ENCODE measurements around the gene TMEM120A.
A peak's percentile ranks its signal among the peaks of the same experiment; 100 is the strongest.

TMEM120A gene

DNA sequence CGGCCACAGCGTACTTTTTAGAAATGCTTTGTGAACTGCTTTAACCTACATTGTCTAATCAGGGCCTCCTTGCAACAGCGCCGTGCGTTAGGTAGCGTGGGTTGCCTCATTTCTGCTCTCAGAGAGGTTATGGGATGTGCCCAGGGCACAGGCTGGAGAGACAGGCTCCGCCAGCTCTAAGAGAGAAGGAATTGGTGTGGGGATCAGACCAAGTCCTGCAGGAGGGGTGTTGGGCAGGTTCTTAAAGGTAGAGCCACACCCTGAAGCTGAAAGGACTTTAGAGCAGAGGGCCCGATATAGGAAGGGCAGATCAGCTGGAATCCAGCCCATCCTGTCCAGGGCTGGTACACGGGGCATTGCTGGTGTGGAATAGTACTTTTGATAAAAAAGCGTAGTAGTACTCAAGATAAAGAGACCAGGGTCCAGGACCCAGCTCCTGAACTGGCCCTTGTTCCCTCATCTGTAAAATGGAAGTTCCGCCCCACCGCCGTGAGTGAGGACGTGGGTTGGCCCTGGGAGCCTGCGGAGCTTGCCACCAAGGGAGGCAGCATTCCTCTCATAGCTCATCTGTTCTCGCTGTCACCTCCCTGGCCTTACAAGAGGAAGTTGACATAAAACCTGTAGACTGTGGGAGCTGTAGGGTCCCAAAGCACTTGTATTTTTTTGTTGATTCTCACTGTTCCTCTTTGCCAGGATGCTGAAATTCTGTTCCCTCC lies 37.2 kb downstream of the TMEM120A start:
- no peak for DNase-seq (ENCODE audit: low spot score)

DNA sequence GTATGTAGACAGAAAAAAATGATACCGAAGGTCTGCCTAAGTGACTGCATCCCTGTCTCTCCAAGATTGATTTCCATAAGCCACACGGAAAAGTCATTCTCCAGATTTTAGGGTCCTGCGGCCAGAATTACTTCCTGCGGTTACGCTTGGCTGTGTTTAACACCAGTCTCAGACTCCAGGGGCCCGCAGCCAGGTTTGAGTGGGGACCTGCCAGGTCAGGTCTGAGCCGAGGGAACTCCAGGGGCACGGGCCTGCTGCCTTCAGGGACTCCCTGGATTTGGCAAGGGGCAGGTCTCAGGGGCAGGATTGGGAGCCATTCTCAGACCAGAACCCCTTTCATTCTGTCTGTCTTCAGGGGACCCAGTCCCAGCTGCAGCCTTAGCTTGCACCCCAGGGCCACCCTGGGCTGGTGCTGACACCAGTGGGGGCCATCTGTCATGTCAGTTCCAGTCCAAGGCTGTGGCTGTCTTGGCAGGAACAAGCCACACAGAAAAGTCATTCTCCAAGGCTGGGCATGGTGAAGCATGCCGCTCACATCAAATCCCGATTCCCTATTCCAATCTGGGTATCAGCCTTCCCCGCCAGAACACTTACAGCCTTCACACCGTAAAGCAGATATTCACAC lies 39.0 kb downstream of the TMEM120A start:
- DNase-seq (ENCODE audit: low spot score): no peak

DNA sequence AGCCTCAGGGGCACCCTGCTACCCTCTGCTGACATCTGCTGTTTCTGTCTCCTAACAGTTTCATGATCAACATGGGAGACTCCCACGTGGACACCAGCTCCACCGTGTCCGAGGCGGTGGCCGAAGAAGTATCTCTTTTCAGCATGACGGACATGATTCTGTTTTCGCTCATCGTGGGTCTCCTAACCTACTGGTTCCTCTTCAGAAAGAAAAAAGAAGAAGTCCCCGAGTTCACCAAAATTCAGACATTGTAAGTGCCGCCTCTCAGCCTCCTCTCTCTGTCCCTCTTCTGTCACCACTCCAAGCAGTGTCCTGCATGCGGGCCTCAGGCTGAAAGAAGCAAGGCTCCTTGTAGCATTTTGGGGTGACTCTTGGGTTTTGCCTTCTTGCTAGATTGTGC lies 40.5 kb downstream of the TMEM120A start:
- DNase-seq (ENCODE audit: low spot score): no peak

DNA sequence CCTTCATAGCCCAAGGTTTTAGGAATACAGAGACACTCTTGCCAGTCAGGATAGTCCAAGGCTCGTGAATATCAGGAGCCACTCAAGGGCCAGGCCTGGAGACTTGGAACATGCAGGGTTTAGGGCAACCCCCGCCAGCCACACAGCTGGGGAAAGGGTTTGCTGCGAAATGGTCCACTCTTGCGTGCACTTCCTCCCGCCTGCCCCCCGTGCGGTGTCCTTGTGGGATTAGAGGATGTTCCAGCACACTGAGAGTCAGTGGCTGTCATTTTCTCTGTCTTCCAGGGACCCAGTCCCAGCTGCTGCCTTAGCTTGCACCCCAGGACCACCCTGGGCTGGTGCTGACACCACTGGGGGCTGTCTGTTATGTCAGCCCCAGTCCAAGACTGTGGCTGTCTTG lies 41.0 kb downstream of the TMEM120A start:
- no peak for DNase-seq (ENCODE audit: low spot score)

DNA sequence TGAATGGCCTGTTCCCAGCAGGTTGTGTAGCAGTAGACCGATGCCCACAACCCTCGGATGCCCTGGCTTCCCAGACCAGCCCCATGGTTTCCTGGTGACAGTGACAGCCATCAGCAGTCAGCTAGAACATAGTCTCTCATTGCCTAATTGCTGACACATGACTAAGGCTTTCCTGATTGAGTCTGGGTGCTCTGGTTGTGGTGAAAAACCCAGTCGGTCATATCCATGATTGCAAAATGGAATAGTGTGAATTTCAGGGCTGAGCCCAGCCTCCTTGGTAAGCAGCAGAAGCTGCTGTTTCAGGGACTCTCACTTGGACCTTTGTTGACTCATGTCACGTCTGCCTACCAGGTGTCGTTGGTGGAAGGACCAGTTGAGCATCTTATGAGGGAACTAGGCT lies 42.9 kb downstream of the TMEM120A start:
- no peak for DNase-seq (ENCODE audit: low spot score)

DNA sequence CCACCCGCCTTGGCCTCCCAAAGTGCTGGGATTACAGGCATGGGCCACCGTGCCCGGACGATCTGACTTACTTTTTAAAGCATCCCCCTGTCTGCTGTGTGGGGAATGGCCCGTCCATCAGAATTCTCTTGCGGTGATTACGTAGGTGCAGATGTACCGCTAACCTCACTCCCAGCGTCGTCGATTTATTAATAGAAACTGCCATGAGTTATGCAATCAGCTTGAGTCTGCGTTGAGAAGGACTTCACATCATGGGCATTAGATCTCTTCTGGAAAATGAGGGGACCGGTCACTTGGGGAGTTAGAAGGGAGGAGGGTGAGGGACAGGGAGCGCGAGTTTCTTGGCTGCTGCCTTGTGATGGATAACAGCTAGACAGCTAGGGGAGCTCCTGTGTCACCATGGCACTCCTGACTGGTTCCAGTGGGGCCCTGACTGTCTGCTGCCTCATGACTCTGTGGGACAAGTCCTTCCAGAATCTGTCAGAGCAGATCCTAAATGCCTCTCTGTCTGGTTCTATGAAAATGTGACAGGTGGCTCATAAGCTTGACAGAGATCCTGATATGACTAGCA lies 44.2 kb downstream of the TMEM120A start:
- DNase-seq (ENCODE audit: low spot score): no peak

GRCh38 chr7:75948179-75948578 lies 46.2 kb downstream of the TMEM120A start:
- DNase-seq (ENCODE audit: low spot score): no peak

DNA sequence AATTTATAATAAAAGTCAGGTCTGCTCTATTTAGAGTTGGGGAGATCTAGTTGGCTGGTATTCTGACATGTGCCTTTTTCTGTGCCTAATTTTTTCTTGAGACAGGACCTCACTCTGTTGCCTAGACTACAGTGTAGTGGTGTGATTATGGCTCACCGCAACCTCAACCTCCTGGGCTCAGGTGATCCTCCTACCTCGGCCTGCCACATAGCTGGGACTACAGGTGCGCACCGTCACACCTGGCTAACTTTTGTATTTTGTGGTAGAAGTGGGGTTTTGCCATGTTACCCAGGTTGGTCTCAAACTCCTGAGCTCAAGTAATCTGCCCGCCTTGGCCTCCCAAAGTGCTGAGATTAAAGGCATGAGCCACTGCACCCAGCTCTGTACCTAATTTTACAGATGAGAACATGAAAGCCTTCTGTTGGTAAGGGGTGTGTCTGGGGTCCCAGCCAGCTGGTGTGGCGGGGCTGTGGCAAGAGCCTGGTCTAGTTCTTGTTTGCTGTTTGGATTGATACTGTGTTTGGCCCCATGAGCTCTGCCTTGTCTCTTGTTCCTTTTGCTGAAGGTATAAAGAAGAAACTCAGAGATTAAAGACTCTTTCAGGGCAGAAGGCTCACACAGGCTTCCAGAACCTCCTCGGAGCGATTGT lies 48.1 kb downstream of the TMEM120A start:
- DNase-seq (ENCODE audit: low spot score): no peak

DNA sequence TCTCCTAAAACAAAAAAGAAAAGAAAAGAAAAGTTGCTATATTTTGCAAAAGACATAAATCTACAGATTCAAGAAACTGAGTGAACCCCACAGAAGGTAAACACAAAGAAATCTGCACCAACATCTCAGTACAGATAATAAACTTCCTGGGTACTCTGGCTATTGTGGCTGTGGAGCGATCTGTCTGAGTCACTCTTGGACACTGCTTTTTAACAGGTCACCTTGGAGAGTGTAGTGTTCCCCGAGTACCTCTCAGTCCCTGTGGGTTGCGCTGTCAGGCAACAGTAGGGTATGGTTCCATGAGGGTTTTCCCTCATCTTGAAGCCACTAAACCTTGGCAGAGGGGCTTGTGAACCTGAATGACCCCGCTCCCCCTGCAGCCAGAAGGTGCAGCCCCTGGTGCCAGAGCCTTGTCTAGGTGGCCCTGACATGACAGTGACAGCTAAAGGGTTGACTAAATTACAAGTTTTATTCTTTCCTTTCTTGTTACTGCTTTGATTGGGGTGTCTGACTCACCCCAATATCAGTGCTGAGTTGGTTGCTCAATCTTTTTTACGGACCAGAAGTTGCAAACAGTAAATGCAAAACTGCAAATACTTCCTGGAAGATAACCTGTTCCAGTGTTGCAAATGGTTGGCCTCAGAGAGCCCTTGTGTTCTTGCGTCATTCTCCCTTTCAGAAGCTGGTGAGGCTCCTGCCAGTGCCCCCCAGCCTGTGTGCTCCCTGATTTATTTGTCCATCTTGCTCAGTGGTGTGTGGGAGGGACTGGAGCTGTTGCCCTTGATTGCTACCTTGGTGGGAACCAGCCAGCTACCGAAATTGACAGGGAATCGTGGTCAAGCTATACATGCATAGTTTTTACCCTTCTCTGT lies 48.9 kb downstream of the TMEM120A start:
- DNase-seq (ENCODE audit: low spot score): no peak

GRCh38 chr7:75944507-75944906 lies 49.9 kb downstream of the TMEM120A start:
- no peak for DNase-seq (ENCODE audit: low spot score)

- no peak for DNase-seq (ENCODE audit: low spot score)
Measured at GRCh38 chr7:75943864-75944263, 50.5 kb downstream of the TMEM120A start.

- no peak for DNase-seq (ENCODE audit: low spot score)
Measured at GRCh38 chr7:75938921-75939320, 55.5 kb downstream of the TMEM120A start.

DNA sequence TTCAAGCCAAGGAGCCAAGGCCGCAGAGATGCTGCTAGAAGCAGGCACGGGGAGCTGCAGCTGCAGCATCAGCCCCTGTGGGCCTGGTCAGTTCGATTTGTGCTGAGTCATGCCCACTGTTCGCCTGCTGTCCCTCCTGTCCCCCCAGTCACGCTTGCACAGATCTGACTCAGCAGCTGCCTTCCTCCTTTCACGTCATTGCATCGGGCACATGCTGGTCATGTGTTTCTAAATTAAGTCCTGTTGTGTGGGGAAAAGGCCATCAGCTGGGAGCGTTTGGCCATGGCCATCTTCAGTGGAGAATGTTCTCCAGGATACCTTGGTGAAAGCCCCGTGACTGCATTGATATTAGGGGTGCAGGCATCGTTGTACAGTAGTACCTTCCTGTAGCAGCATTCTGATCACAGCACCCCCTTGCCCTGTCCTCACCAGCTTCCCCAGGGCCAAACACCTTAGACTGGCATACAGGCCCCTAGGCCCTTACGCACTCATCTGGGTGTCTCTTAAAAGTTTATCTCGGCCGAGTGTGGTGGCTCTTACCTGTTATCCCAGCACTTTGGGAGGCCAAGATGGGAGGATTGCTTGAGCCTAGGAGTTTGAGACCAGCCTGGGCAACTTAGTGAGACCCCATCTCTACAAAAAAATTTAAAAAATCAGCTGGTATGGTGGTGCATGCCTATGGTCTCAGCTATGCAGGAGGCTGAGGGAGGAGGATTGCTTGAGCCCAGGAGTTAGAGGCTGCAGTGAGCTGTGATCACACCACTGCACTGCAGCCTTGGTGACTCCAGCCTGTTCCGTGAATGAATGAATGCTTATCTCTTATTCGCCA lies 56.2 kb downstream of the TMEM120A start:
- peak; percentile 70 for DNase-seq (ENCODE audit: low spot score)
